Measurements from ENCODE around the gene DSCAM.

- TF ChIP-seq CTCF (conservative IDR thresholded peaks at IDR 0.05 in 1 of 2, IDR thresholded peaks at IDR 0.05 in 1 of 2; ENCODE audit: low read depth in 1 of 2, low read length in 2 of 2) = no peak
- no peak for TF ChIP-seq EZH2 (IDR thresholded peaks at IDR 0.05; ENCODE audit: low read length, missing control alignments)
Measured at GRCh38 chr21:40454057-40454456, 392.9 kb downstream of the DSCAM start.
